Brain microvascular endothelial cell (primary cell): ENCODE data around the gene CEP43.

Experiments
- DNase-seq: peaks from one replicate; pipeline ENCODE4 v3.0.0-alpha.2; 2020
- H3K27ac ChIP-seq: fragments of 250-450 bp; sonication (Bioruptor Pico); 2 replicates; pipeline ENCODE4 v1.5.1; 2020; ENCODE audit warnings: mild to moderate bottlenecking, moderate library complexity
- H3K27me3 ChIP-seq: fragments of 250-450 bp; sonication (Bioruptor Pico); replicated peaks from 2 replicates; pipeline ENCODE4 v1.5.1; 2020; ENCODE audit warnings: mild to moderate bottlenecking
- H3K36me3 ChIP-seq: fragments of 250-450 bp; sonication (Bioruptor Pico); replicated peaks from 2 replicates; pipeline ENCODE4 v1.5.1; 2020; ENCODE audit warnings: mild to moderate bottlenecking
- H3K4me3 ChIP-seq: 2 replicates; pipeline ENCODE4 v1.5.1; 2011; ENCODE audit warnings: low read depth, mild to moderate bottlenecking, control low read depth, low read length, moderate library complexity
- CTCF ChIP-seq: IDR thresholded peaks from 2 replicates; pipeline ENCODE4 v1.5.1; 2011; ENCODE audit warnings: low read depth, mild to moderate bottlenecking, moderate library complexity, low read length, control low read depth, inconsistent platforms; ENCODE audit errors: missing control alignments
- in situ Hi-C: cut with HindIII; loops from 2 replicates; pipeline ENCODE4 v1.10.0; 2017; ENCODE audit warnings: low sequenced_read_pairs, low pct_ligation_motif_present

The CEP43 gene

GRCh38 chr6:167013067-167013466 is 13.9 kb downstream of the CEP43 start:
- Histone ChIP-seq H3K4me3 (no peak overlapping the region), H3K36me3 (peaks cover 18% of the 10 kb centered on the region), H3K27me3 (no peaks in the 10 kb centered on the region), H3K27ac (no peak overlapping the region)
- TF ChIP-seq CTCF: no peak
- in situ Hi-C loops: no loop called here
- DNase-seq: no peak

GRCh38 chr6:167013946-167014345 is 14.7 kb downstream of the CEP43 start:
- Histone ChIP-seq H3K27me3 (no peaks in the 10 kb centered on the region), H3K36me3 (peaks cover 15% of the 10 kb centered on the region), H3K27ac (no peak overlapping the region), H3K4me3 (no peak overlapping the region)
- no peak for DNase-seq
- TF ChIP-seq CTCF: no peak
- in situ Hi-C loops: no loop called here

- H3K27me3 ChIP-seq: no peaks in the 10 kb centered on the region
- no peak for TF ChIP-seq CTCF
- no peak for DNase-seq
- no peak overlapping the region for H3K4me3 ChIP-seq
- peaks cover 15% of the 10 kb centered on the region for H3K36me3 ChIP-seq
- in situ Hi-C loops: no loop called here
- no peak overlapping the region for H3K27ac ChIP-seq
Measured at GRCh38 chr6:167015302-167015701, 16.1 kb downstream of the CEP43 start.

GRCh38 chr6:167020206-167020605 is 21.0 kb downstream of the CEP43 start:
- no peak overlapping the region for H3K27ac ChIP-seq
- H3K27me3 ChIP-seq: no peaks in the 10 kb centered on the region
- no peak overlapping the region for H3K4me3 ChIP-seq
- peaks cover 3% of the 10 kb centered on the region for H3K36me3 ChIP-seq
- DNase-seq: no peak
- no peak for TF ChIP-seq CTCF
- in situ Hi-C loops: no loop called here

GRCh38 chr6:167027308-167027707 is 28.1 kb downstream of the CEP43 start:
- Histone ChIP-seq H3K36me3 (peaks cover 17% of the 10 kb centered on the region), H3K27me3 (no peaks in the 10 kb centered on the region), H3K4me3 (no peak overlapping the region), H3K27ac (no peak overlapping the region)
- in situ Hi-C loops: no loop called here
- no peak for DNase-seq
- no peak for TF ChIP-seq CTCF

GRCh38 chr6:167027772-167028171 is 28.6 kb downstream of the CEP43 start:
- TF ChIP-seq CTCF: no peak
- no peaks in the 10 kb centered on the region for H3K27me3 ChIP-seq
- H3K4me3 ChIP-seq: no peak overlapping the region
- DNase-seq: no peak
- no peak overlapping the region for H3K27ac ChIP-seq
- peaks cover 16% of the 10 kb centered on the region for H3K36me3 ChIP-seq
- in situ Hi-C loops: no loop called here
